Stimulated activated CD8-positive, alpha-beta memory T cell treated with anti-CD3 and anti-CD28 coated beads, Interleukin-15, amount 100 ng/mL, for 24 hours (primary cell): ENCODE measurements around the gene RUNDC3A.

Experiments used
- DNase-seq: peaks from one replicate; pipeline ENCODE4 v3.0.0-alpha.2; 2020; ENCODE audit warnings: low read depth

Gene RUNDC3A

GRCh38 chr17:44283344-44284023 is 24.9 kb upstream of the RUNDC3A start:
- no peak for DNase-seq

- DNase-seq = no peak
These were observed 24.4 kb upstream of the RUNDC3A start for GRCh38 chr17:44284024-44284400.

- DNase-seq = no peak
These were observed 20.8 kb upstream of the RUNDC3A start for GRCh38 chr17:44287651-44288050.

GRCh38 chr17:44293509-44294226 is 14.7 kb upstream of the RUNDC3A start:
- DNase-seq = no peak

GRCh38 chr17:44297975-44298374 is 10.4 kb upstream of the RUNDC3A start:
- DNase-seq = no peak

GRCh38 chr17:44304651-44305050 is 3.8 kb upstream of the RUNDC3A start:
- no peak for DNase-seq

GRCh38 chr17:44307387-44308186 is 814 bp upstream of the RUNDC3A start:
- no peak for DNase-seq

- no peak for DNase-seq
These were observed 464 bp downstream of the RUNDC3A start for GRCh38 chr17:44308865-44309264.

- DNase-seq = no peak
These were observed 1.1 kb downstream of the RUNDC3A start for GRCh38 chr17:44309472-44309871.

GRCh38 chr17:44310188-44310587 is 1.8 kb downstream of the RUNDC3A start:
- no peak for DNase-seq

- DNase-seq = no peak
These were observed 2.4 kb downstream of the RUNDC3A start for GRCh38 chr17:44310609-44311376.

GRCh38 chr17:44311562-44312181 is 3.3 kb downstream of the RUNDC3A start:
- no peak for DNase-seq

GRCh38 chr17:44312396-44313104 is 4.1 kb downstream of the RUNDC3A start:
- DNase-seq = no peak

- DNase-seq = no peak
These were observed 5.6 kb downstream of the RUNDC3A start for GRCh38 chr17:44314031-44314430.

GRCh38 chr17:44314524-44314868 is 6.1 kb downstream of the RUNDC3A start:
- DNase-seq = no peak

GRCh38 chr17:44314869-44315661 is 6.7 kb downstream of the RUNDC3A start:
- DNase-seq = peak; percentile 23

GRCh38 chr17:44315760-44316731 is 7.6 kb downstream of the RUNDC3A start:
- DNase-seq = no peak

GRCh38 chr17:44317545-44317944 is 9.1 kb downstream of the RUNDC3A start:
- DNase-seq = no peak
